Left lung (tissue), 10 donors: Measurements from ENCODE around the gene COIL. TPM values are rescaled to one million over a fixed set of nuclear protein-coding genes. Genes with fewer than 3 reads are reported as not detected.

Source experiments
- ATAC-seq: fragments of 200-7000 bp; cut with Tn5 transposase; one replicate; pipeline ENCODE4 v1.9.1; 2020; ENCODE audit warnings: moderate library complexity
- DNase-seq, 4 donors: peaks; one replicate each; pipeline ENCODE4 v3.0.0-alpha.2; 2013 to 2020
- H3K27ac ChIP-seq, 2 donors: fragments of 200-600 bp; sonication (generic) in 1 of 2; one replicate each; pipeline versions ENCODE4 v1.5.0 to v1.8.0; 2020 to 2021
- H3K27me3 ChIP-seq, 2 donors: fragments of 200-600 bp; sonication (generic) in 1 of 2; one replicate each; pipeline versions ENCODE4 v1.5.0 to v1.8.0; 2020 to 2021
- H3K36me3 ChIP-seq, 2 donors: fragments of 200-600 bp; sonication (generic) in 1 of 2; one replicate each; pipeline versions ENCODE4 v1.5.0 to v1.8.0; 2020 to 2021
- H3K4me1 ChIP-seq, 2 donors: fragments of 200-600 bp; one replicate each; pipeline ENCODE4 v1.8.0; 2021
- H3K4me3 ChIP-seq, 2 donors: fragments of 200-600 bp; sonication (generic) in 1 of 2; one replicate each; pipeline versions ENCODE4 v1.5.0 to v1.8.0; 2020 to 2021; ENCODE audit warnings: mild to moderate bottlenecking in 1 of 2
- H3K9me3 ChIP-seq, 2 donors: fragments of 200-600 bp; sonication (generic) in 1 of 2; one replicate each; pipeline versions ENCODE4 v1.5.0 to v1.8.0; 2020 to 2021
- CTCF ChIP-seq, 2 donors: fragments of 200-600 bp; sonication (generic) in 1 of 2; IDR thresholded peaks; one replicate each; pipeline versions ENCODE4 v1.5.0 to v1.8.0; 2021; ENCODE audit warnings: antibody characterized with exemption in 2 of 2
- intact Hi-C, 2 donors: fragments of 100-400 bp; cut with DNase I; formaldehyde crosslinking; loops; one replicate each; pipeline versions ENCODE4 v1.11.2 to v1.14.2; 2022
- polyA plus RNA-seq, 6 donors: library from polyadenylated mRNA; unstranded; fragments of 120-200 nt; gene quantifications; one replicate each; pipeline ENCODE4 v1.2.1, GENCODE V29; 2013; ENCODE audit not compliant: insufficient read length in 6 of 6
- total RNA-seq, 2 donors: library from RNA; stranded (reverse); fragmentation: NEBNext Ultra II Directional; extraction: Animal tissue kit (Norgen Biotek cat#: 25700); gene quantifications; one replicate each; pipeline ENCODE4 v1.2.1, GENCODE V29; 2021
- donor health status: DM: no; HTN: yes; CAD: no.
- donor health status: DM: no; HTN: no; CAD: no.

The COIL gene
- total and polyA plus RNA-seq, 8 donors: 10.9 to 33.8 (median 29.7) TPM

GRCh38 chr17:56898874-56899273 is 62.0 kb downstream of the COIL start:
- peaks cover 0 to 100% of the 10 kb centered on the region in 2 donors for H3K36me3 ChIP-seq

GRCh38 chr17:56897646-56898424 is 63.0 kb downstream of the COIL start:
- H3K4me3 ChIP-seq: no peak overlapping the region
- no peak for DNase-seq
- no peaks in the 10 kb centered on the region for H3K9me3 ChIP-seq
- no peaks in the 10 kb centered on the region for H3K27me3 ChIP-seq
- intact Hi-C loops: no loop called here
- H3K36me3 ChIP-seq: peaks cover 0 to 100% of the 10 kb centered on the region in 2 donors
- ATAC-seq: no peak
- peaks cover 0 to 16% of the 10 kb centered on the region in 2 donors for H3K4me1 ChIP-seq
- no peak overlapping the region for H3K27ac ChIP-seq
- TF ChIP-seq CTCF (IDR thresholded peaks at IDR 0.05): no peak

More at GRCh38 chr17:56898874-56899273, 62.0 kb downstream of the COIL start:
- Histone ChIP-seq H3K9me3 (no peaks in the 10 kb centered on the region), H3K27me3 (no peaks in the 10 kb centered on the region), H3K27ac (no peak overlapping the region), H3K4me3 (no peak overlapping the region), H3K4me1 (peaks cover 0 to 24% of the 10 kb centered on the region in 2 donors)
- ATAC-seq (no peak), DNase-seq (no peak)
- intact Hi-C loops: no loop called here
- no peak for TF ChIP-seq CTCF (IDR thresholded peaks at IDR 0.05)

GRCh38 chr17:56896968-56897359 is 63.9 kb downstream of the COIL start:
- H3K4me3 ChIP-seq: no peak overlapping the region
- no peak overlapping the region for H3K27ac ChIP-seq
- intact Hi-C loops: no loop called here
- ATAC-seq (no peak), DNase-seq (no peak)
- H3K9me3 ChIP-seq: no peaks in the 10 kb centered on the region
- peaks cover 0 to 9% of the 10 kb centered on the region in 2 donors for H3K4me1 ChIP-seq
- TF ChIP-seq CTCF (IDR thresholded peaks at IDR 0.05): no peak
- peaks cover 0 to 100% of the 10 kb centered on the region in 2 donors for H3K36me3 ChIP-seq
- H3K27me3 ChIP-seq: no peaks in the 10 kb centered on the region

- DNase-seq: no peak
- Histone ChIP-seq H3K27me3 (no peaks in the 10 kb centered on the region), H3K36me3 (peaks cover 0 to 100% of the 10 kb centered on the region in 2 donors), H3K4me1 (peaks cover 0 to 6% of the 10 kb centered on the region in 2 donors), H3K9me3 (no peaks in the 10 kb centered on the region), H3K27ac (no peak overlapping the region), H3K4me3 (no peak overlapping the region)
- no peak for TF ChIP-seq CTCF (IDR thresholded peaks at IDR 0.05)
- ATAC-seq: peak; percentile 23
- intact Hi-C loops: no loop called here
Observed at GRCh38 chr17:56896217-56896967, 64.5 kb downstream of the COIL start.

- TF ChIP-seq CTCF (IDR thresholded peaks at IDR 0.05): no peak
- no peak overlapping the region for H3K4me3 ChIP-seq
- H3K27me3 ChIP-seq: no peaks in the 10 kb centered on the region
- H3K4me1 ChIP-seq: peaks cover 0 to 6% of the 10 kb centered on the region in 2 donors
- peaks cover 0 to 100% of the 10 kb centered on the region in 2 donors for H3K36me3 ChIP-seq
- intact Hi-C loops: no loop called here
- DNase-seq (no peak), ATAC-seq (no peak)
- H3K27ac ChIP-seq: no peak overlapping the region
- H3K9me3 ChIP-seq: no peaks in the 10 kb centered on the region
Observed at GRCh38 chr17:56894859-56895455, 65.9 kb downstream of the COIL start.
